Kidney epithelial cell (primary cell): ENCODE data around the gene MRPL17. TPM values are rescaled to one million over a fixed set of nuclear protein-coding genes. Genes with fewer than 3 reads are reported as not detected.
A peak's percentile ranks its signal among the peaks of the same experiment; 100 is the strongest.
"Not testable (repeated sequence)": the region's sequence is repeated elsewhere in the genome, so short reads cannot be mapped to it uniquely, and the experiment has no call there.

Experiments
- DNase-seq: peaks from one replicate; pipeline ENCODE4 v3.0.0-alpha.2; 2010; ENCODE audit warnings: low read depth
- H3K27me3 ChIP-seq: 2 replicates; pipeline ENCODE4 v1.6.0; 2011; ENCODE audit warnings: low read length; ENCODE audit not compliant: control insufficient read depth, insufficient read depth
- H3K36me3 ChIP-seq: 2 replicates; pipeline ENCODE4 v1.5.1; 2011; ENCODE audit warnings: low read length; ENCODE audit not compliant: control insufficient read depth, insufficient read depth
- H3K4me3 ChIP-seq: 2 replicates; pipeline ENCODE4 v1.5.1; 2011; ENCODE audit warnings: low read depth, mild to moderate bottlenecking, control low read depth, low read length
- CTCF ChIP-seq: IDR thresholded peaks from 2 replicates; pipeline ENCODE4 v1.5.1; 2011; ENCODE audit warnings: mild to moderate bottlenecking, moderate library complexity, low read length, control low read depth, inconsistent platforms; ENCODE audit not compliant: insufficient read depth, poor library complexity, severe bottlenecking
- total RNA-seq: library from RNA; depleted of rRNA; stranded (reverse); fragments of >200 nt; gene quantifications from 2 replicates; pipeline ENCODE4 v1.2.3, GENCODE V29; 2015

Gene MRPL17
- total RNA-seq, 1 donor from 2014 or later: 43.6 TPM

DNA sequence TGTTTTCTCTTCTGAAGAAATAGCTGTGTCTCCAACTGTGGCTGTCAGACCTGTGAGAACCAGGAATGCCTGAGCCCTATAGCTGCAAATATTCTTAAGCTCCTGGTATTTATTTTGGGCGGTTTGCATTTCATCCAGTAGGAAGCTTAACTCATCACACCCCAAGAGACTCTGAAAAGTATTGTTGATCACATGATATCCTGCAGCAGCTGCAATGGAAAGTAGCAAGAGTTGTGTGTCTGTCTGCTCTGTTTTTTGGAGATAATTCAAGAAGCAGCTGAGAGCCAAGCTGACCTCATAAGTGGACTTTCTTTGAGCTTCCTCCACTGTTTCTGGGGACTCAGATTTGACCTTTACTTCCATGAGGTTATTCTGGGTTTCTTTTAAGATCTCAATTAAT, 36.4 kb upstream of the MRPL17 start:
- no peak for DNase-seq
- H3K27me3 ChIP-seq: no peaks in the 10 kb centered on the region
- TF ChIP-seq CTCF: no peak
- H3K36me3 ChIP-seq: no peaks in the 10 kb centered on the region
- H3K4me3 ChIP-seq: no peak overlapping the region

DNA sequence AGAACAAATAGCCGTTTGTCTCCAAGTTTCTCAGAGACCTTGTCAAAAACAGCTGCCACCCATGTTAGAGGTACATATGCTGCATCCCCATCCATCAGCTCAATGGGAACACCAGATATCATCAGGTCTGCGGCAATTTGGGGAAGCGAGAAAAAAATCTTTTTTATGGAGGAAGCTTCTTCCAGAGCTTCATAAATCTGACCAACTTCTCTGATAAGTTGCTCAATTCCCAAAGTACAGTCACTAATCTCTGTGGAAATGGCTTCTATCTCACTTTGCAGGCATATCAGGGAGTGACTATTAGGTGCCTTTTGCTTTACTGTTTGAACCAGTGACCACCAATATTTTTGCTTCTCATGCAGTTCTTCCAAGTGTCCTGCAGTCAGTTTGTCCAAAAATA, 34.3 kb upstream of the MRPL17 start:
- TF ChIP-seq CTCF: no peak
- no peaks in the 10 kb centered on the region for H3K27me3 ChIP-seq
- H3K36me3 ChIP-seq: no peaks in the 10 kb centered on the region
- no peak overlapping the region for H3K4me3 ChIP-seq
- DNase-seq: no peak

DNA sequence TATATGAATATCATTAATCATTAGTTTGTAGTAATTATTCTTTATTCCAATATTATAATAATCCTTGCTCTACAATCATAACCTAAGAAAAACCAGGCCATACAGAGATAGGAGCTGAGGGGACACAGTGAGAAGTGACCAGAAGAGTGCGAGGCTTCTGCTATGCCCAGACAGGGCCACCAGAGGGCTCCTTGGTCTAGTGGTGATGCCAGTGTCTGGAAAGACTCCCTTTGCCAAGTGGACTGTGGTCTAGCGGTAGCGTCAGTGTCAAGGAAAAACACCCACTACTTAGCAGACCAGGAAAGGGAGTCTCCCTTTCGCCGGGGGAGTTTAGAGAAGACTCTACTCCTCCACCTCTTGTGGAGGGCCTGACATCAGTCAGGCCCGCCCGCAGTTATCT, 28.4 kb upstream of the MRPL17 start:
- not testable (repeated sequence) for DNase-seq, H3K4me3 ChIP-seq
- peak; percentile 14 for TF ChIP-seq CTCF

GRCh38 chr11:6708876-6709275, 25.7 kb upstream of the MRPL17 start:
- no peak for DNase-seq
- Histone ChIP-seq H3K27me3 (no peaks in the 10 kb centered on the region), H3K4me3 (no peak overlapping the region), H3K36me3 (no peaks in the 10 kb centered on the region)
- TF ChIP-seq CTCF: no peak

More for the DNA sequence above, 28.4 kb upstream of the MRPL17 start:
- not testable (repeated sequence) for H3K27me3 ChIP-seq, H3K36me3 ChIP-seq

GRCh38 chr11:6705905-6706535, 22.9 kb upstream of the MRPL17 start:
- Histone ChIP-seq H3K36me3 (no peaks in the 10 kb centered on the region), H3K27me3 (no peaks in the 10 kb centered on the region), H3K4me3 (no peak overlapping the region)
- no peak for DNase-seq
- TF ChIP-seq CTCF: peak; percentile 91

- H3K4me3 ChIP-seq: no peak overlapping the region
- no peaks in the 10 kb centered on the region for H3K27me3 ChIP-seq
- peak; percentile 82 for TF ChIP-seq CTCF
- DNase-seq: peak; percentile 38
- H3K36me3 ChIP-seq: no peaks in the 10 kb centered on the region
These were observed 20.3 kb upstream of the MRPL17 start for GRCh38 chr11:6703247-6704063.

- H3K27me3 ChIP-seq, H3K4me3 ChIP-seq, H3K36me3 ChIP-seq, DNase-seq: not testable (repeated sequence)
These were observed 18.8 kb upstream of the MRPL17 start for GRCh38 chr11:6701955-6702354.
